ENCODE data around the gene FAM200A. TPM values are rescaled to one million over a fixed set of nuclear protein-coding genes. Genes with fewer than 3 reads are reported as not detected.

The FAM200A gene
- total and polyA plus RNA-seq, 2 experiments from 2014 or later: 7.7 to 7.9 TPM

- no peaks in the 10 kb centered on the region; the same call in 1 of the 2 replicates for H3K36me3 ChIP-seq (ENCODE audit: insufficient read depth)
- Mint-ChIP-seq H3K36me3 (ENCODE audit: low read depth) (peaks cover 15% of the 10 kb centered on the region), H3K4me1 (peaks cover 8% of the 10 kb centered on the region), H3K4me3 (no peak overlapping the region), H3K27me3 (ENCODE audit: insufficient read depth, low read depth, poor library complexity) (peaks cover 10% of the 10 kb centered on the region), H3K27ac (no peak overlapping the region), H3K9me3 (peaks cover 4% of the 10 kb centered on the region; the same call in 1 of the 3 replicates)
- TF ChIP-seq ZNF331 (CRISPR knock-in tag; IDR thresholded peaks at IDR 0.05; ENCODE audit: low read depth) (no peak), EZH2phosphoT487 (IDR thresholded peaks at IDR 0.05; ENCODE audit: unreplicated experiment) (no peak), NANOG (IDR thresholded peaks at IDR 0.05; ENCODE audit: borderline replicate concordance) (no peak)
- TF ChIP-seq, protein P1, sequence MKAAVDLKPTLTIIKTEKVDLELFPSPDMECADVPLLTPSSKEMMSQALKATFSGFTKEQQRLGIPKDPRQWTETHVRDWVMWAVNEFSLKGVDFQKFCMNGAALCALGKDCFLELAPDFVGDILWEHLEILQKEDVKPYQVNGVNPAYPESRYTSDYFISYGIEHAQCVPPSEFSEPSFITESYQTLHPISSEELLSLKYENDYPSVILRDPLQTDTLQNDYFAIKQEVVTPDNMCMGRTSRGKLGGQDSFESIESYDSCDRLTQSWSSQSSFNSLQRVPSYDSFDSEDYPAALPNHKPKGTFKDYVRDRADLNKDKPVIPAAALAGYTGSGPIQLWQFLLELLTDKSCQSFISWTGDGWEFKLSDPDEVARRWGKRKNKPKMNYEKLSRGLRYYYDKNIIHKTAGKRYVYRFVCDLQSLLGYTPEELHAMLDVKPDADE (IDR thresholded peaks at IDR 0.05): no peak
- no peak overlapping the region for H2AFZ ChIP-seq
- no peak for DNase-seq (ENCODE audit: low spot score)
- H3K79me2 ChIP-seq (replicated peaks; ENCODE audit: insufficient read depth): peaks cover 48% of the 10 kb centered on the region
- H4K20me1 ChIP-seq (replicated peaks; ENCODE audit: insufficient read depth): peaks cover 3% of the 10 kb centered on the region; the same call in 1 of the 2 replicates
- no peaks in the 10 kb centered on the region for H3K9me2 ChIP-seq (ENCODE audit: insufficient read depth)
- ATAC-seq: no peak
- peaks cover 12% of the 10 kb centered on the region for H3K4me1 ChIP-seq (ENCODE audit: insufficient read depth)
- no peak overlapping the region for H3K27ac ChIP-seq (ENCODE audit: low read depth)
- no peaks in the 10 kb centered on the region for H3K27me3 ChIP-seq (ENCODE audit: insufficient read depth)
- H3K4me3 ChIP-seq: no peak overlapping the region
- peaks cover 21% of the 10 kb centered on the region for H3F3A ChIP-seq (replicated peaks; ENCODE audit: low read depth)
- H3K4me2 ChIP-seq: no peak overlapping the region
These were observed 3.0 kb upstream of the FAM200A start for GRCh38 chr7:99554939-99555338.

- Mint-ChIP-seq H3K27ac (no peak overlapping the region), H3K4me1 (peaks cover 8% of the 10 kb centered on the region)
These were observed 1.1 kb upstream of the FAM200A start for GRCh38 chr7:99553039-99553438.

GRCh38 chr7:99551334-99551733 lies 580 bp downstream of the FAM200A start:
- peak overlapping the region; percentile 60; the same call in 1 of the 2 replicates for H3K27ac ChIP-seq (ENCODE audit: low read depth)
- no peak overlapping the region for H3K27ac Mint-ChIP-seq
- peak; percentile 17 for DNase-seq (ENCODE audit: low spot score)
- no peak for TF ChIP-seq ZNF114 (CRISPR knock-in tag; IDR thresholded peaks at IDR 0.05)
- no peak for TF ChIP-seq POLR2AphosphoS5 (IDR thresholded peaks at IDR 0.05; ENCODE audit: low read depth)
- TF ChIP-seq NANOG (IDR thresholded peaks at IDR 0.05; ENCODE audit: borderline replicate concordance): no peak
- TF ChIP-seq CREB1 (CRISPR knock-in tag; IDR thresholded peaks at IDR 0.05; ENCODE audit: low read depth): no peak
- TF ChIP-seq EZH2 (IDR thresholded peaks at IDR 0.05; ENCODE audit: low read depth, unreplicated experiment): no peak
- TF ChIP-seq REST (IDR thresholded peaks at IDR 0.05; ENCODE audit: unreplicated experiment): no peak
- no peak for TF ChIP-seq JUNB (IDR thresholded peaks at IDR 0.05; ENCODE audit: unreplicated experiment)
- TF ChIP-seq, protein P2, sequence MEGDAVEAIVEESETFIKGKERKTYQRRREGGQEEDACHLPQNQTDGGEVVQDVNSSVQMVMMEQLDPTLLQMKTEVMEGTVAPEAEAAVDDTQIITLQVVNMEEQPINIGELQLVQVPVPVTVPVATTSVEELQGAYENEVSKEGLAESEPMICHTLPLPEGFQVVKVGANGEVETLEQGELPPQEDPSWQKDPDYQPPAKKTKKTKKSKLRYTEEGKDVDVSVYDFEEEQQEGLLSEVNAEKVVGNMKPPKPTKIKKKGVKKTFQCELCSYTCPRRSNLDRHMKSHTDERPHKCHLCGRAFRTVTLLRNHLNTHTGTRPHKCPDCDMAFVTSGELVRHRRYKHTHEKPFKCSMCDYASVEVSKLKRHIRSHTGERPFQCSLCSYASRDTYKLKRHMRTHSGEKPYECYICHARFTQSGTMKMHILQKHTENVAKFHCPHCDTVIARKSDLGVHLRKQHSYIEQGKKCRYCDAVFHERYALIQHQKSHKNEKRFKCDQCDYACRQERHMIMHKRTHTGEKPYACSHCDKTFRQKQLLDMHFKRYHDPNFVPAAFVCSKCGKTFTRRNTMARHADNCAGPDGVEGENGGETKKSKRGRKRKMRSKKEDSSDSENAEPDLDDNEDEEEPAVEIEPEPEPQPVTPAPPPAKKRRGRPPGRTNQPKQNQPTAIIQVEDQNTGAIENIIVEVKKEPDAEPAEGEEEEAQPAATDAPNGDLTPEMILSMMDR (conservative IDR thresholded peaks at IDR 0.05; ENCODE audit: low read depth in 2 of 2): no peak
- TF ChIP-seq STAT1 (IDR thresholded peaks at IDR 0.05; ENCODE audit: unreplicated experiment): no peak
- TF ChIP-seq ZNF331 (CRISPR knock-in tag; IDR thresholded peaks at IDR 0.05; ENCODE audit: low read depth): no peak
- no peak for TF ChIP-seq EZH2phosphoT487 (IDR thresholded peaks at IDR 0.05; ENCODE audit: unreplicated experiment)

More at GRCh38 chr7:99553039-99553438, 1.1 kb upstream of the FAM200A start:
- Histone ChIP-seq H2AFZ (no peak overlapping the region), H3K4me2 (no peak overlapping the region), H3K4me3 (no peak overlapping the region), H3F3A (replicated peaks; ENCODE audit: low read depth) (peaks cover 12% of the 10 kb centered on the region; the same call in 1 of the 2 replicates), H3K9me2 (ENCODE audit: insufficient read depth) (no peaks in the 10 kb centered on the region), H4K20me1 (replicated peaks; ENCODE audit: insufficient read depth) (peaks cover 2% of the 10 kb centered on the region; the same call in 1 of the 2 replicates), H3K27ac (ENCODE audit: low read depth) (no peak overlapping the region), H3K27me3 (ENCODE audit: insufficient read depth) (no peaks in the 10 kb centered on the region), H3K36me3 (ENCODE audit: insufficient read depth) (no peaks in the 10 kb centered on the region; the same call in 1 of the 2 replicates), H3K4me1 (ENCODE audit: insufficient read depth) (peaks cover 12% of the 10 kb centered on the region), H3K79me2 (replicated peaks; ENCODE audit: insufficient read depth) (peaks cover 38% of the 10 kb centered on the region)
- DNase-seq (ENCODE audit: low spot score) (no peak), ATAC-seq (no peak)
- peaks cover 31% of the 10 kb centered on the region for H3K36me3 Mint-ChIP-seq (ENCODE audit: low read depth)
- peaks cover 3% of the 10 kb centered on the region for H3K27me3 Mint-ChIP-seq (ENCODE audit: insufficient read depth, low read depth, poor library complexity)
- no peak for TF ChIP-seq EZH2 (IDR thresholded peaks at IDR 0.05; ENCODE audit: low read depth, unreplicated experiment)
- peaks cover 16% of the 10 kb centered on the region; the same call in 2 of the 3 replicates for H3K9me3 Mint-ChIP-seq
- H3K4me3 Mint-ChIP-seq: no peak overlapping the region

More at GRCh38 chr7:99551334-99551733, 580 bp downstream of the FAM200A start:
- peaks cover 5% of the 10 kb centered on the region; the same call in 1 of the 2 replicates for H3K4me1 ChIP-seq (ENCODE audit: insufficient read depth)
- H3K4me3 ChIP-seq: peak overlapping the region; percentile 95
- peak; percentile 31 for ATAC-seq
- H3K9me3 Mint-ChIP-seq: peaks cover 26% of the 10 kb centered on the region; the same call in 2 of the 3 replicates
- peak overlapping the region; percentile 90 for H3K4me3 Mint-ChIP-seq
- no peaks in the 10 kb centered on the region for H3K9me2 ChIP-seq (ENCODE audit: insufficient read depth)
- H3K36me3 ChIP-seq (ENCODE audit: insufficient read depth): peaks cover 3% of the 10 kb centered on the region; the same call in 1 of the 2 replicates
- H3K79me2 ChIP-seq (replicated peaks; ENCODE audit: insufficient read depth): peaks cover 22% of the 10 kb centered on the region; the same call in 1 of the 2 replicates
- 0 out of 2 replicates have a peak, but pooled peaks cover 3% of the 10 kb centered on the region for H3F3A ChIP-seq (replicated peaks; ENCODE audit: low read depth)
- H3K36me3 Mint-ChIP-seq (ENCODE audit: low read depth): peaks cover 44% of the 10 kb centered on the region
- H4K20me1 ChIP-seq (replicated peaks; ENCODE audit: insufficient read depth): 0 out of 2 replicates have a peak, but pooled peaks cover 2% of the 10 kb centered on the region
- H3K27me3 ChIP-seq (ENCODE audit: insufficient read depth): no peaks in the 10 kb centered on the region
- H3K27me3 Mint-ChIP-seq (ENCODE audit: insufficient read depth, low read depth, poor library complexity): peaks cover 3% of the 10 kb centered on the region
- H2AFZ ChIP-seq: peak overlapping the region; percentile 91
- H3K4me1 Mint-ChIP-seq: peaks cover 4% of the 10 kb centered on the region; the same call in 1 of the 3 replicates
- H3K4me2 ChIP-seq: peak overlapping the region; percentile 75

Measured in GM23338 (cell line).